HUES48 (cell line): Measurements from ENCODE around the gene SPATA2L.

Source experiments
- H3K27ac ChIP-seq: one replicate; pipeline ENCODE4 v1.7.0; 2013; ENCODE audit warnings: low read depth, low read length, inconsistent platforms
- H3K27me3 ChIP-seq: 2 replicates; pipeline ENCODE4 v1.6.1; 2013; ENCODE audit warnings: mild to moderate bottlenecking, low read length; ENCODE audit not compliant: control insufficient read depth, insufficient read depth
- H3K36me3 ChIP-seq: 2 replicates; pipeline ENCODE4 v1.6.1; 2013; ENCODE audit warnings: low read length; ENCODE audit not compliant: control insufficient read depth, insufficient read depth
- H3K4me1 ChIP-seq: 2 replicates; pipeline ENCODE4 v1.6.1; 2013; ENCODE audit warnings: mild to moderate bottlenecking, low read length; ENCODE audit not compliant: control insufficient read depth, insufficient read depth
- H3K4me3 ChIP-seq: 2 replicates; pipeline ENCODE4 v1.5.1; 2013; ENCODE audit warnings: mild to moderate bottlenecking, low read depth, low read length
- H3K9ac ChIP-seq: 2 replicates; pipeline ENCODE4 v1.6.1; 2013; ENCODE audit warnings: mild to moderate bottlenecking, low read depth, low read length, moderate library complexity
- H3K9me3 ChIP-seq: 2 replicates; pipeline ENCODE4 v1.6.1; 2013; ENCODE audit warnings: low read length; ENCODE audit not compliant: control insufficient read depth, insufficient read depth

Gene SPATA2L

DNA sequence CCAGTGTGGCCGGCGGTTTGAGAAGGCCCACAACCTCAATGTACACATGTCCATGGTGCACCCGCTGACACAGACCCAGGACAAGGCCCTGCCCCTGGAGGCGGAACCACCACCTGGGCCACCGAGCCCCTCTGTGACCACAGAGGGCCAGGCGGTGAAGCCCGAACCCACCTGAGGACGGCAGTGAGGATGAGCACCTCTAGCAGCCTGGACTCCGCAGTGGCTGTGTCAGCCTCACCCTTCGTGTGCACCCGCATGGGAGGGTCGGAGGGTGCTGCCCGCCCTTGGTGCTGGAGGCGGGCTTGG is 36.5 kb upstream of the SPATA2L start:
- Histone ChIP-seq H3K9me3 (no peaks in the 10 kb centered on the region), H3K4me3 (no peak overlapping the region), H3K4me1 (no peaks in the 10 kb centered on the region), H3K27me3 (no peaks in the 10 kb centered on the region), H3K36me3 (peaks cover 91% of the 10 kb centered on the region), H3K27ac (no peak overlapping the region), H3K9ac (no peak overlapping the region)

DNA sequence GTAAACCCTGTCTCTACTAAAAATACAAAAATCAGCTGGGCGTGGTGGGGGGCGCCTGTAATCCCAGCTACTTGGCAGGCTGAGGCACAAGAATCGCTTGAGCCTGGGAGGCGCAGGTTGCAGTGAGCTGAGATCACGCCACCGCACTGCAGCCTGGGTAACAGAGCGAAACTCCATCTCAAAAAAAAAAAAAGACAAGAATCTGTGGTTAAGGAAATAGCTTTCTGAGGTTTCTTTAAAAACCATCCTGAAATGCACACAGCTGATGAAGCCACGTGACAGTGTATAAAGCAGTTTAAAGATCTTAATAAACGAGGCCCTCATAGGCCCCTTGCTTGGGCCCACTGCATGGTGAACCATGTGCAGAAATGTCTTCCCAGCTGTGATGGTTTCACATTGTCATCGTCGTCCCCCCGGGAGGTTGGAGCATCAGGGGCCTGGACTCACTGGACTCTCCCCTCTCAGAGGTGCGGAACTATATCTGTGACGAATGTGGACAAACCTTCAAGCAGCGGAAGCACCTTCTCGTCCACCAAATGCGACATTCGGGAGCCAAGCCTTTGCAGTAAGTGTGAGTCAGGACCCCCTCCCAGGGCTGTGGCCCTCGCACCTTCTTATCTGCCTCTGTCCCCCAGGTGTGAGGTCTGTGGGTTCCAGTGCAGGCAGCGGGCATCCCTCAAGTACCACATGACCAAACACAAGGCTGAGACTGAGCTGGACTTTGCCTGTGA is 36.0 kb upstream of the SPATA2L start:
- Histone ChIP-seq H3K36me3 (peaks cover 86% of the 10 kb centered on the region), H3K4me3 (no peak overlapping the region), H3K27me3 (no peaks in the 10 kb centered on the region), H3K27ac (no peak overlapping the region), H3K9me3 (no peaks in the 10 kb centered on the region), H3K4me1 (no peaks in the 10 kb centered on the region), H3K9ac (no peak overlapping the region)

DNA sequence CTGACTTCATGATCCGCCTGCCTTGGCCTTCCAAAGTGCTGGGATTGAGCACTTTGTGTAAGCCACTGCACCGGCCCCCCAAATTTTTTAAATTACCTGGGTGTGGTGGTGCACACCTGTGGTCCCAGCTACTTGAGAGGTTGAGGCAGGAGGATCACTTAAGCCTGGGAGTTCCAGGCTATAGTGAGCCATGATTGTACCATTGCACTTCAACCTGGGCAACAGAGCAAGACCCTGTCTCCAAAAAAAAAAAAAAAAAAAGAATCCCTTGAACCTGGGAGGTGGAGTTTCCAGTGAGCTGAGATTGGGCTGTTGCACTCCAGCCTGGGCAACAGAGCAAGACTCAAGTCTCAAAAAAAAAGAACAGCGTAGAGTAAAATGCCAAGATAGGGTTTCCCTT is 35.0 kb upstream of the SPATA2L start:
- H3K27me3 ChIP-seq, result no peaks in the 10 kb centered on the region
- no peak overlapping the region for H3K4me3 ChIP-seq
- no peaks in the 10 kb centered on the region for H3K9me3 ChIP-seq
- no peak overlapping the region for H3K27ac ChIP-seq
- H3K4me1 ChIP-seq, result no peaks in the 10 kb centered on the region
- peaks cover 77% of the 10 kb centered on the region for H3K36me3 ChIP-seq
- no peak overlapping the region for H3K9ac ChIP-seq

DNA sequence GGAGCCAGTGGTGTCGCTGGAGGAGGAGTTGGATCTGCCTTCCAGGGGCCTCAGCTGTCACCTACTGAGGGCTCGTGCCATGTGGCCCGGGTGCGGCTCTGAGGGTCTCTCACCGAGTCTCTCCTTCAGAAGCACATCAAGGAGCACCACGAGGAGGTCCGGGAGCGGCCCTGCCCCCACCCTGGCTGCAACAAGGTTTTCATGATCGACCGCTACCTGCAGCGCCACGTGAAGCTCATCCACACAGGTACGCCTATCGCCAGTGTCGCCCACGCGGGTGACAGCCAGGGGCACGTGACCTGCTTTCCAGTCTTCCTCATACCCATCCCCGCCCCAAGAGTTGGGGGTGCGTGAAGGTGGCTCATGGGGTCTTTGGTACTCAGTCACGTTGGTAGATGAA is 32.3 kb upstream of the SPATA2L start:
- Histone ChIP-seq H3K4me1 (peaks cover 4% of the 10 kb centered on the region; the same call in 1 of the 2 replicates), H3K9ac (no peak overlapping the region), H3K4me3 (no peak overlapping the region), H3K27ac (no peak overlapping the region), H3K27me3 (no peaks in the 10 kb centered on the region), H3K36me3 (peaks cover 60% of the 10 kb centered on the region), H3K9me3 (no peaks in the 10 kb centered on the region)

DNA sequence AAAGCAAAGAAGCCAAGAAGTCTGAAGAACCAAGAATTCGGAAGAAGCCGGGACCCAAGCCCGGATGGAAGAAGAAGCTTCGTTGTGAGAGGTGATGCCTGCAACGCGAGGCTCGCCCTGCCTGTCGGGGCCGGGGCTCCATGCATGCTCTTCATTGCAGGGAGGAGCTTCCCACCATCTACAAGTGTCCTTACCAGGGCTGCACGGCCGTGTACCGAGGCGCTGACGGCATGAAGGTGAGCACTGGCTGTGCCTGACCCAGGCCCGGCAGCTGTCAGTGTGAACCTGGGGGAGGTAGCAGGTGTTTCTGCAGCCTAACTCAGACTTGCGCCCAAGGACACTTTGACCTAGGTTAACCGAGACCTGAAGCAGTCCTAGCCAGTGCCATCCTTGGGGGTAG is 31.8 kb upstream of the SPATA2L start:
- Histone ChIP-seq H3K9ac (no peak overlapping the region), H3K4me3 (no peak overlapping the region), H3K27ac (no peak overlapping the region), H3K36me3 (peaks cover 55% of the 10 kb centered on the region), H3K9me3 (no peaks in the 10 kb centered on the region), H3K27me3 (no peaks in the 10 kb centered on the region), H3K4me1 (peaks cover 4% of the 10 kb centered on the region; the same call in 1 of the 2 replicates)

DNA sequence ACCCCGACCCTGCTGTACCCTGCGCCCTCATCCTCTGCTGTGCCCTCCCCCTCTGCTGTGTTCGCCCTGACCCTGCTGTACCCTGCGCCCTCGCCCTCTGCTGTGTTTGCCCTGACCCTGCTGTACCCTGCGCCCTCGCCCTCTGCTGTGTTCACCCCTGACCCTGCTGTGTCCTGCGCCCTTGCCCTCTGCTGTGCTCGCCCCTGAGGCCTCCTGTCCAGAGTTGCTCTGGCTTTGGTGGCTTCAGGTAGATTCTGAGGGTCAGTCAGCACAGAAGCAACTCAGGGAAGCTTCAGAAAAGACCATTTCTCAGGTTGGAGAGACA is 31.4 kb upstream of the SPATA2L start:
- Histone ChIP-seq H3K4me3 (no peak overlapping the region), H3K9me3 (no peaks in the 10 kb centered on the region), H3K4me1 (peaks cover 4% of the 10 kb centered on the region; the same call in 1 of the 2 replicates), H3K36me3 (peaks cover 51% of the 10 kb centered on the region), H3K9ac (no peak overlapping the region), H3K27me3 (no peaks in the 10 kb centered on the region), H3K27ac (no peak overlapping the region)

DNA sequence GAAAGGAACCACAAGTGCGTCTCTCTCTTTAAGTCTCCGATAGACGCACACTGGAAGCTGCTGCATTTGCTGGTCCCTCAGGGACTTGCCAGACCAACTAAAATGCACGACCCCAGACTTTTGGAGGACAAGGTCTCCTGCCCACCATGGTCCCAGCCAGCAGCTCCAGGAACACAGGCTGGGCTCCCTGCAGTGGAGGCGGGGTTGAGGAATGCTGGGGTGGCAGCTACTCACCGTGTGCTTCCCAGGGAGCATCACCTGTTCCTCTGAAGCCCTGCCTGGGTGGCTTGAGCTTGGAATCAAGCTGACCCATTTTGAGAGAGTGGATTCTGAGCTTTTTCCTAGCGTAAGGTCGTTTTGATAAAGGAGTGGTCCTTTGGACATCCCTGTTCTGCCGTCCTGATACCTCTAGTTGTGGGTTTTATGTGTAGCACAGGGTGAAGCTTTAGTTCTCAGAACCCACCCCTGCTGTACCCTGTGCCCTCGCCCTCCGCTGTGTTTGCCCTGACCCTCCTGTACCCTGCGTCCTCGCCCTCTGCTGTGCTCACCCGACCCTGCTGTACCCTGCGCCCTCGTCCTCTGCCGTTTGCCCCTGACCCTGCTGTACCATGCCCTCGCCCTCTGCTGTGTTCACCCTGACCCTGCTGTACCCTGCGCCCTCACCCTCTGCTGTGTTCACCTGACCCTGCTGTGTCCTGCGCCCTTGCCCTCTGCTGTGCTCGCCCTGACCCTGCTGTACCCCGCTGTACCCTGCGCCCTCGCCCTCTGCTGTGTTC is 30.8 kb upstream of the SPATA2L start:
- peaks cover 45% of the 10 kb centered on the region for H3K36me3 ChIP-seq

DNA sequence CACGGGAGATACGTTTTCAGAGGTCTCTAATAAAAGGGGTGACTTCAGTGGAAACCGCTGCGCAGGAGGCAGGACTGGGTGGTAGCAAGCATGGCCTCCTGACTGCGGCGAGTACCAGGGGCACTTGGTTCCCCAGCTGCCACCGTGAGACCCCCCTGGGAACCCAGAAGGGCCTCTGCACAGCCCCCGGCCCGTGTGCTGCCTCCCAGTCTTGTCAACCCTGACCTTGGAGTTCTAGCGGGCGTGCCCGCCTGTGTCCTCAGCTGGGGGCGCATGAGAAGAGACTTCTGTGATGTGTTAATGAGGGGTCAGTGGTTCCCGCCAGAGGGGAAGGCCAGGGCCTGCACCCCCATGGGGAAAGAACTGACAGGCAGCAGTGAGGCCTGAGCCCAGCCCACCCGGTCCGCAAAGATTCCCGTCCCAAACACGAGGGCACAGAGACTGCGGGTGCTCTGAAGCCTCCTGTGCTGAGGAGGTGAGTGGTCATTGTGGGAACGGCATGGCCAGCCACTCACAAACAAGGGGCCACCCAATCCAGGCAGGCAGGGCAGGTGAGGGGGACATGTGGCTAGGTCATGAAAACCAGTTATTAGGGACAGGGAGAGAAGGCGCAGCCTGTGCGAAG is 29.2 kb upstream of the SPATA2L start:
- H3K4me1 ChIP-seq, result peaks cover 4% of the 10 kb centered on the region; the same call in 1 of the 2 replicates
- H3K9me3 ChIP-seq, result no peaks in the 10 kb centered on the region
- peaks cover 31% of the 10 kb centered on the region for H3K36me3 ChIP-seq
- no peak overlapping the region for H3K27ac ChIP-seq
- no peak overlapping the region for H3K4me3 ChIP-seq
- H3K9ac ChIP-seq, result no peak overlapping the region
- no peaks in the 10 kb centered on the region for H3K27me3 ChIP-seq

More for the DNA sequence above, 30.8 kb upstream of the SPATA2L start:
- H3K27ac ChIP-seq, result no peak overlapping the region
- H3K9ac ChIP-seq, result no peak overlapping the region
- no peaks in the 10 kb centered on the region for H3K27me3 ChIP-seq
- H3K4me1 ChIP-seq, result peaks cover 4% of the 10 kb centered on the region; the same call in 1 of the 2 replicates
- no peak overlapping the region for H3K4me3 ChIP-seq
- H3K9me3 ChIP-seq, result no peaks in the 10 kb centered on the region

DNA sequence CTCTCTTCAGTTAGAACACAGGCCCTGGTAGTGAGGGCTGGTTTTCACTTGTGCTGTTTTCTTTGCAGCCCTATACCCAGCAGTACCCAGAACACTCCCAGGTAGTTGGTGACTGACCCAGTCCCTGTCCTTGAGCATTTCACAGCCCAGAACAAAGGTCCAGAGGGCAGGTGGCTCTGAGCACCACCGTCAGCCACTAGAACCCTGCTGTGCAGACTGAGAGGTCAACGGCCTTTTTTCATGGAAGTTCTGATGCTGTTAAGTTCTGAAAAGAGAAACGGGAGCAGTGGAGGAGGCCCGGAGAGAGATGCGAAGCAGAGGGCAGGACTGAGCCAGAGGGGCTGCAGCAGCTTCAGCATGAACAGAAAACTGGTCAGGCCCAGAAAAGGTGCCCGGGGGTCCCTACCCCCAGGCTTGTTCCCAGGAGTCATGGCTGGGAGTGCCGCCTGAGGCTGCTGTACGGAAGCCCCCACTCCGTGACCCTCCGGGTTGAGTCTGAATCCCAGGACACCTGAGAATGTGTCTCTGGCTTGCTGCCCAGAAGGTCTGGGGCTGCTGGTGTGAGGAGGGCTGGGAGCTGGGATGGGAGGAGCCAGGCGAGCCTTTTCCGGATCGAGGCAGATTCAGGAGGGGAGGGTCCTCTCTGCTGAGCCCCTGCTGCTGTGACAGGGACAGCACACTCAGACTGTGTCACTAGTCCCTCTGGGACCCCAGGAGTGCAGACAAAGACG is 28.5 kb upstream of the SPATA2L start:
- peaks cover 4% of the 10 kb centered on the region; the same call in 1 of the 2 replicates for H3K4me1 ChIP-seq
- H3K9ac ChIP-seq, result no peak overlapping the region
- peaks cover 26% of the 10 kb centered on the region for H3K36me3 ChIP-seq
- no peak overlapping the region for H3K4me3 ChIP-seq
- H3K9me3 ChIP-seq, result no peaks in the 10 kb centered on the region
- H3K27me3 ChIP-seq, result no peaks in the 10 kb centered on the region
- H3K27ac ChIP-seq, result no peak overlapping the region

DNA sequence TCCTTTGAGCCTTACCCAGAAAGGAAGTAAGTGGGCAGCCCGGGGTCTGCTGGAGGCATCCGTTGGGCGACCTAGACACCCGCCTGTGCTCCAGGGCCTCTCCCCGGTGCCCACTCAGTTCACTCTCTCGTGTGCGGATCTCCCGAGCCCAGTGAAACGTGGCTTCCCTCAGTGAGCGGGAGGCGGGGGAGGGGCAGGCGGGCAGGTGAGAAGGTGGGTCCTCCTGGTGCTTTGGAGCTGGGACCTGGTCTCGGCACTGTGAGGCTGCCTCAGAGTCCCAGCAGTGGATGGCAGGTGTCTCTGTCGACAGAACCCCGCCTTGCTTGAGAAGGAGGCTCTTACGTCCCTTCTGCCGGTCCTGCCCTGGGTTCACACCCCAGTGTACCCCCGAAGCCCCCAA is 27.8 kb upstream of the SPATA2L start:
- Histone ChIP-seq H3K9me3 (no peaks in the 10 kb centered on the region), H3K4me3 (no peak overlapping the region), H3K27me3 (peaks cover 4% of the 10 kb centered on the region), H3K9ac (no peak overlapping the region), H3K36me3 (peaks cover 19% of the 10 kb centered on the region), H3K4me1 (peaks cover 4% of the 10 kb centered on the region; the same call in 1 of the 2 replicates), H3K27ac (no peak overlapping the region)
